Activated CD4-positive, CD25-positive, alpha-beta regulatory T cell treated with anti-CD3 and anti-CD28 coated beads, Interleukin-2, amount 50 U/mL, for 72 hours (primary cell): ENCODE results near the gene CFAP46.

Experiments
- DNase-seq: peaks from one replicate; pipeline ENCODE4 v3.0.0; 2021

CFAP46 gene

GRCh38 chr10:132764108-132764507 is 178.3 kb downstream of the CFAP46 start:
- DNase-seq: no peak

- DNase-seq: no peak
These were observed 178.8 kb downstream of the CFAP46 start for GRCh38 chr10:132763545-132763944.

GRCh38 chr10:132762267-132762666 is 180.1 kb downstream of the CFAP46 start:
- no peak for DNase-seq

GRCh38 chr10:132761395-132762060 is 180.8 kb downstream of the CFAP46 start:
- no peak for DNase-seq

GRCh38 chr10:132758865-132759264 is 183.5 kb downstream of the CFAP46 start:
- no peak for DNase-seq
